Spinal cord (tissue), 10 donors: ENCODE data around the gene ATP2A3. TPM values are rescaled to one million over a fixed set of nuclear protein-coding genes. Genes with fewer than 3 reads are reported as not detected.

ENCODE experiments used
- DNase-seq, 6 donors: peaks; one replicate each; pipeline versions ENCODE4 v3.0.0 to v3.0.0-alpha.2; 2013 to 2015; ENCODE audit warnings: low spot score in 6 of 6, low read depth in 4 of 6
- H3K27ac ChIP-seq: one replicate; pipeline ENCODE4 v1.5.1; 2013; ENCODE audit warnings: low read depth, low read length, control low read depth
- H3K27me3 ChIP-seq: one replicate; pipeline ENCODE4 v1.6.1; 2013; ENCODE audit warnings: low read length; ENCODE audit not compliant: control insufficient read depth, insufficient read depth
- H3K36me3 ChIP-seq: one replicate; pipeline ENCODE4 v1.6.1; 2013; ENCODE audit warnings: low read length; ENCODE audit not compliant: control insufficient read depth, insufficient read depth
- H3K4me1 ChIP-seq: one replicate; pipeline ENCODE4 v1.6.1; 2013; ENCODE audit warnings: low read length; ENCODE audit not compliant: control insufficient read depth, insufficient read depth
- H3K4me3 ChIP-seq: one replicate; pipeline ENCODE4 v1.5.1; 2013; ENCODE audit warnings: low read depth, low read length, control low read depth
- H3K9me3 ChIP-seq: one replicate; pipeline ENCODE4 v1.6.1; 2013; ENCODE audit warnings: low read length; ENCODE audit not compliant: control insufficient read depth, insufficient read depth
- WGBS: methylation state at CpG from one replicate; pipeline ENCODE4 v1.1.5; 2013; ENCODE audit warnings: missing lambda C conversion rate; ENCODE audit not compliant: insufficient coverage; 5-methylcytosine and 5-hydroxymethylcytosine counted together
- polyA plus RNA-seq, 2 donors: library from polyadenylated mRNA; unstranded; fragments of 120-200 nt; gene quantifications; one replicate each; pipeline ENCODE4 v1.2.1, GENCODE V29; 2013; ENCODE audit not compliant: insufficient read length in 2 of 2
- total RNA-seq, 2 donors: library from RNA; depleted of rRNA in 1 of 2; stranded (reverse); fragments of 120-200 nt in 1 of 2; fragments of >200 nt in 1 of 2; gene quantifications; one replicate each; pipeline versions ENCODE4 v1.2.3 to v1.2.4, GENCODE V29; 2013 to 2014
- donor health status: healthy.

ATP2A3 gene
- total and polyA plus RNA-seq, 4 donors: 3.8 to 4.6 (median 4.0) TPM

- Histone ChIP-seq H3K36me3 (no peaks in the 10 kb centered on the region), H3K27me3 (no peaks in the 10 kb centered on the region), H3K4me1 (peaks cover 15% of the 10 kb centered on the region), H3K9me3 (no peaks in the 10 kb centered on the region), H3K27ac (no peak overlapping the region), H3K4me3 (no peak overlapping the region)
- WGBS: 42% methylated on average over 11 of the region's 11 CpGs
- no peak for DNase-seq
Observed at GRCh38 chr17:3917391-3917931, 46.8 kb downstream of the ATP2A3 start.

GRCh38 chr17:3916825-3917224 lies 47.4 kb downstream of the ATP2A3 start:
- H3K27me3 ChIP-seq: no peaks in the 10 kb centered on the region
- no peaks in the 10 kb centered on the region for H3K9me3 ChIP-seq
- no peaks in the 10 kb centered on the region for H3K36me3 ChIP-seq
- peaks cover 15% of the 10 kb centered on the region for H3K4me1 ChIP-seq
- WGBS: 73% methylated on average over 6 of the region's 10 CpGs
- H3K27ac ChIP-seq: no peak overlapping the region
- DNase-seq: no peak
- no peak overlapping the region for H3K4me3 ChIP-seq

GRCh38 chr17:3915995-3916696 lies 48.1 kb downstream of the ATP2A3 start, which contains the start of gene P2RX1:
Gene P2RX1 (minus strand): TSS chr17:3916465. CDS start chr17:3916225, 240 bp downstream.
- H3K4me1 ChIP-seq: peaks cover 15% of the 10 kb centered on the region
- H3K36me3 ChIP-seq: no peaks in the 10 kb centered on the region
- no peak for DNase-seq
- no peak within 1 kb of the TSS for H3K27ac ChIP-seq
- no peaks in the 10 kb centered on the region for H3K27me3 ChIP-seq
- 82% methylated on average over 28 of the region's 28 CpGs for WGBS
- no peak within 1 kb of the TSS for H3K4me3 ChIP-seq
- H3K9me3 ChIP-seq: no peaks in the 10 kb centered on the region

- H3K9me3 ChIP-seq: no peaks in the 10 kb centered on the region
- no peak for DNase-seq
- H3K36me3 ChIP-seq: no peaks in the 10 kb centered on the region
- no peak overlapping the region for H3K27ac ChIP-seq
- no peaks in the 10 kb centered on the region for H3K27me3 ChIP-seq
- 88% methylated on average over 11 of the region's 13 CpGs for WGBS
- no peak overlapping the region for H3K4me3 ChIP-seq
- peaks cover 15% of the 10 kb centered on the region for H3K4me1 ChIP-seq
Observed at GRCh38 chr17:3915581-3915994, 48.6 kb downstream of the ATP2A3 start.

GRCh38 chr17:3914312-3914670 lies 49.9 kb downstream of the ATP2A3 start:
- WGBS: 89% methylated on average over 6 of the region's 10 CpGs
- Histone ChIP-seq H3K27me3 (no peaks in the 10 kb centered on the region), H3K4me1 (peaks cover 15% of the 10 kb centered on the region), H3K27ac (no peak overlapping the region), H3K9me3 (no peaks in the 10 kb centered on the region), H3K36me3 (no peaks in the 10 kb centered on the region), H3K4me3 (no peak overlapping the region)
- no peak for DNase-seq

GRCh38 chr17:3913531-3914311 lies 50.5 kb downstream of the ATP2A3 start:
- no peaks in the 10 kb centered on the region for H3K36me3 ChIP-seq
- peak in 3 of 6 donors; percentile 41 to 83 (median 75) for DNase-seq
- H3K4me1 ChIP-seq: peaks cover 15% of the 10 kb centered on the region
- WGBS: 27% methylated on average over 17 of the region's 17 CpGs
- no peak overlapping the region for H3K4me3 ChIP-seq
- no peaks in the 10 kb centered on the region for H3K27me3 ChIP-seq
- no peaks in the 10 kb centered on the region for H3K9me3 ChIP-seq
- H3K27ac ChIP-seq: no peak overlapping the region

GRCh38 chr17:3912827-3913226 lies 51.4 kb downstream of the ATP2A3 start:
- H3K27me3 ChIP-seq: no peaks in the 10 kb centered on the region
- no peaks in the 10 kb centered on the region for H3K9me3 ChIP-seq
- peaks cover 15% of the 10 kb centered on the region for H3K4me1 ChIP-seq
- WGBS: 100% methylated on average over 1 of the region's 2 CpGs
- no peak overlapping the region for H3K27ac ChIP-seq
- no peak overlapping the region for H3K4me3 ChIP-seq
- no peak for DNase-seq
- H3K36me3 ChIP-seq: no peaks in the 10 kb centered on the region

GRCh38 chr17:3911271-3912053 lies 52.8 kb downstream of the ATP2A3 start:
- no peaks in the 10 kb centered on the region for H3K36me3 ChIP-seq
- H3K4me3 ChIP-seq: no peak overlapping the region
- peaks cover 10% of the 10 kb centered on the region for H3K4me1 ChIP-seq
- no peak for DNase-seq
- 54% methylated on average over 30 of the region's 30 CpGs for whole genome bisulfite sequencing
- no peaks in the 10 kb centered on the region for H3K9me3 ChIP-seq
- H3K27me3 ChIP-seq: no peaks in the 10 kb centered on the region
- no peak overlapping the region for H3K27ac ChIP-seq

- no peaks in the 10 kb centered on the region for H3K36me3 ChIP-seq
- H3K27ac ChIP-seq: no peak overlapping the region
- no peak for DNase-seq
- 83% methylated on average over 9 of the region's 11 CpGs for WGBS
- no peak overlapping the region for H3K4me3 ChIP-seq
- H3K9me3 ChIP-seq: no peaks in the 10 kb centered on the region
- H3K4me1 ChIP-seq: peaks cover 10% of the 10 kb centered on the region
- no peaks in the 10 kb centered on the region for H3K27me3 ChIP-seq
Observed at GRCh38 chr17:3910420-3911270, 53.6 kb downstream of the ATP2A3 start.
